Body of pancreas (tissue), 4 donors: Measurements from ENCODE around the gene SUPT4H1.

Source experiments
- POLR2A ChIP-seq, 3 donors: fragments of 450-650 bp; IDR thresholded peaks; one replicate each; pipeline ENCODE4 v1.6.1; 2016; ENCODE audit warnings: antibody characterized with exemption in 3 of 3, mild to moderate bottlenecking in 2 of 3
- TF ChIP-seq, protein P1 (sequence below), 7 experiments: fragments of 450-650 bp in 4 of 7; fragments of 200-600 bp in 3 of 7; sonication (generic) in 3 of 7; IDR thresholded peaks; one replicate each; pipeline ENCODE4 v1.5.1; 2016 to 2019; ENCODE audit warnings: antibody characterized with exemption in 7 of 7

GRCh38 chr17:58318065-58318481, 33.9 kb downstream of the SUPT4H1 start:
- TF ChIP-seq, protein P1, sequence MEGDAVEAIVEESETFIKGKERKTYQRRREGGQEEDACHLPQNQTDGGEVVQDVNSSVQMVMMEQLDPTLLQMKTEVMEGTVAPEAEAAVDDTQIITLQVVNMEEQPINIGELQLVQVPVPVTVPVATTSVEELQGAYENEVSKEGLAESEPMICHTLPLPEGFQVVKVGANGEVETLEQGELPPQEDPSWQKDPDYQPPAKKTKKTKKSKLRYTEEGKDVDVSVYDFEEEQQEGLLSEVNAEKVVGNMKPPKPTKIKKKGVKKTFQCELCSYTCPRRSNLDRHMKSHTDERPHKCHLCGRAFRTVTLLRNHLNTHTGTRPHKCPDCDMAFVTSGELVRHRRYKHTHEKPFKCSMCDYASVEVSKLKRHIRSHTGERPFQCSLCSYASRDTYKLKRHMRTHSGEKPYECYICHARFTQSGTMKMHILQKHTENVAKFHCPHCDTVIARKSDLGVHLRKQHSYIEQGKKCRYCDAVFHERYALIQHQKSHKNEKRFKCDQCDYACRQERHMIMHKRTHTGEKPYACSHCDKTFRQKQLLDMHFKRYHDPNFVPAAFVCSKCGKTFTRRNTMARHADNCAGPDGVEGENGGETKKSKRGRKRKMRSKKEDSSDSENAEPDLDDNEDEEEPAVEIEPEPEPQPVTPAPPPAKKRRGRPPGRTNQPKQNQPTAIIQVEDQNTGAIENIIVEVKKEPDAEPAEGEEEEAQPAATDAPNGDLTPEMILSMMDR (IDR thresholded peaks at IDR 0.05): no peak
- no peak for TF ChIP-seq POLR2A (IDR thresholded peaks at IDR 0.05)
